Brain microvascular endothelial cell (primary cell): ENCODE results near the gene ZP2.

Experiments used
- DNase-seq: peaks from one replicate; pipeline ENCODE4 v3.0.0-alpha.2; 2020
- H3K27ac ChIP-seq: fragments of 250-450 bp; sonication (Bioruptor Pico); 2 replicates; pipeline ENCODE4 v1.5.1; 2020; ENCODE audit warnings: mild to moderate bottlenecking, moderate library complexity
- H3K27me3 ChIP-seq: fragments of 250-450 bp; sonication (Bioruptor Pico); replicated peaks from 2 replicates; pipeline ENCODE4 v1.5.1; 2020; ENCODE audit warnings: mild to moderate bottlenecking
- H3K36me3 ChIP-seq: fragments of 250-450 bp; sonication (Bioruptor Pico); replicated peaks from 2 replicates; pipeline ENCODE4 v1.5.1; 2020; ENCODE audit warnings: mild to moderate bottlenecking
- H3K4me3 ChIP-seq: 2 replicates; pipeline ENCODE4 v1.5.1; 2011; ENCODE audit warnings: low read depth, mild to moderate bottlenecking, control low read depth, low read length, moderate library complexity
- in situ Hi-C: cut with HindIII; loops from 2 replicates; pipeline ENCODE4 v1.10.0; 2017; ENCODE audit warnings: low sequenced_read_pairs, low pct_ligation_motif_present
- TF ChIP-seq, protein P1 (sequence below): IDR thresholded peaks from 2 replicates; pipeline ENCODE4 v1.5.1; 2011; ENCODE audit warnings: low read depth, mild to moderate bottlenecking, moderate library complexity, low read length, control low read depth, inconsistent platforms; ENCODE audit errors: missing control alignments

Gene ZP2

DNA sequence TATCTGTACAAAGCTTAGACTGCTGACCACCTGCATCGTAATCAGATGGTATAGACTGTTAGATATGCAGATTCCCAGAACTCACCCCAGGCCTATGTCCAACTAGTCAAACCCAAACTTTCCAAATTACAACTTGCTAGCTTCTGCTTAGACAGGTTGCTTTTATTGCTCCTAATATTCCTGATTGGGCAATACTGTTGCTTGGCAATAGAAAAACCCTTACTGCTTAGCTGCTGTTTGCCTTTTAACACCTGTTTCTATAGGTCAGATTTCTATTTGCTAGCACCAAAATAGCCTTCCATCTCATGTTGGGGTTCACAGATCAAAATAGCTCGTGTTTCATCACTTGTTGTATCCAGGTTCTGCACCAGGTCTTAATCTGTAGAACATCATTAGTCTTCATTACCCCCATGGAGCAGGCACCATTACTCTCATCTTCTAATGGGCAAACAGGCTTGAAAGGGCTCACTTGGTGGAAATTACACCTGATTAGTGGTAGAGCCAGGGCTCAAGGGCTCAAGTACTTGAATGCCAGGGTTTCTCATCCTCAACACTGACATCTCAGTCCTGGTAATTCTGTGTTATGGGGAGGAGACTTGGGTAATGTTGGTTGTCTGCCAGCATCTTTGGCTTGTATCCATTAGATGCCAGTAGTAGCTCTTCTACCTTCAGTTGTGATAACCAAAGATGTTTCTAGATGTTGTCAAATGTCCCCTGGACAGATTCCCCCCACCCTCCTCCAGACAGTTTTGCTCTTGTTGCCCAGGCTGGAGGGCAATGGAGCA is 2.7 kb downstream of the ZP2 start:
- in situ Hi-C loops, result no loop called here
- no peaks in the 10 kb centered on the region for H3K36me3 ChIP-seq
- TF ChIP-seq, protein P1, sequence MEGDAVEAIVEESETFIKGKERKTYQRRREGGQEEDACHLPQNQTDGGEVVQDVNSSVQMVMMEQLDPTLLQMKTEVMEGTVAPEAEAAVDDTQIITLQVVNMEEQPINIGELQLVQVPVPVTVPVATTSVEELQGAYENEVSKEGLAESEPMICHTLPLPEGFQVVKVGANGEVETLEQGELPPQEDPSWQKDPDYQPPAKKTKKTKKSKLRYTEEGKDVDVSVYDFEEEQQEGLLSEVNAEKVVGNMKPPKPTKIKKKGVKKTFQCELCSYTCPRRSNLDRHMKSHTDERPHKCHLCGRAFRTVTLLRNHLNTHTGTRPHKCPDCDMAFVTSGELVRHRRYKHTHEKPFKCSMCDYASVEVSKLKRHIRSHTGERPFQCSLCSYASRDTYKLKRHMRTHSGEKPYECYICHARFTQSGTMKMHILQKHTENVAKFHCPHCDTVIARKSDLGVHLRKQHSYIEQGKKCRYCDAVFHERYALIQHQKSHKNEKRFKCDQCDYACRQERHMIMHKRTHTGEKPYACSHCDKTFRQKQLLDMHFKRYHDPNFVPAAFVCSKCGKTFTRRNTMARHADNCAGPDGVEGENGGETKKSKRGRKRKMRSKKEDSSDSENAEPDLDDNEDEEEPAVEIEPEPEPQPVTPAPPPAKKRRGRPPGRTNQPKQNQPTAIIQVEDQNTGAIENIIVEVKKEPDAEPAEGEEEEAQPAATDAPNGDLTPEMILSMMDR, result no peak
- no peak overlapping the region for H3K4me3 ChIP-seq
- H3K27ac ChIP-seq, result no peak overlapping the region
- DNase-seq, result no peak
- H3K27me3 ChIP-seq, result no peaks in the 10 kb centered on the region

DNA sequence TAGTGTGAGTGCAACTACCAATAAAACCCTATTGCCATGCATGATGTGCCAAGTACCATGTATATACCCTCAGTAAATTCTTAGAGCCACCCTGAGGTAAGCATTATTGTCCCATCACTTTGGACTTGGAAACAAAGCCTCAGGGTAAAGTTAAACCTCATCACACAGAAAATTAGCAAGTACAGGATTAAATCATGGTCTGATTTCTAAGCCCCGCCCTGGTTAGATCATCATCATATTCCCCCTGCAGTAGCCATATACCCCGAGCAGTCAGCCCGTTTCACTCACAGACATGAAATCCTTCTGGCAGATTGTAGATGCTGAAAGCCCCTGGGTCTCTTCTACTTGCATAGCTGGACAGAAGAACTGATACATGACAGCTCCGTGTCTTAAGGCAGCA is 4.8 kb downstream of the ZP2 start:
- H3K27me3 ChIP-seq, result peaks cover 2% of the 10 kb centered on the region
- in situ Hi-C loops, result no loop called here
- no peaks in the 10 kb centered on the region for H3K36me3 ChIP-seq
- DNase-seq, result no peak
- H3K4me3 ChIP-seq, result no peak overlapping the region
- H3K27ac ChIP-seq, result no peak overlapping the region
- TF ChIP-seq, protein P1, result no peak

DNA sequence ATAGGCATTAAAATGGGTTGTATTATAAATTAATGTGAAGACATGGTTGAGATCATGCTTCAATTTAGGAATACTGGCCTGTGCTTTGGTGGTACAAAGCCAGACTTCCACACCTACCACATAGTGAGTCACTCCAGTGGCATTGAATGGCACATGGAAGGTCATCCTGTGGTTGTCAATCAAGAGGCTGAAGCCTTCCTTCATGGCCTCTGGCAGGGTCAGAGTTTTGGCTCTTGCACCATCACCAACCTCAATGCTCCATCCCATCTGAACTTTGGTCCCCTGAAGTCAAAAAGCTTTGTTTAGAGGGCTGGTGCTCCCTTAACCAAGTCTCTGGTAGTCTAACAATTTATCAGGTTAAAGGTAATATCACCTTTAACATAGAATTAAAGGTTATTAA is 6.1 kb downstream of the ZP2 start:
- H3K36me3 ChIP-seq, result no peaks in the 10 kb centered on the region
- H3K4me3 ChIP-seq, result no peak overlapping the region
- in situ Hi-C loops, result no loop called here
- peaks cover 2% of the 10 kb centered on the region for H3K27me3 ChIP-seq
- DNase-seq, result no peak
- H3K27ac ChIP-seq, result no peak overlapping the region
- TF ChIP-seq, protein P1, result no peak

DNA sequence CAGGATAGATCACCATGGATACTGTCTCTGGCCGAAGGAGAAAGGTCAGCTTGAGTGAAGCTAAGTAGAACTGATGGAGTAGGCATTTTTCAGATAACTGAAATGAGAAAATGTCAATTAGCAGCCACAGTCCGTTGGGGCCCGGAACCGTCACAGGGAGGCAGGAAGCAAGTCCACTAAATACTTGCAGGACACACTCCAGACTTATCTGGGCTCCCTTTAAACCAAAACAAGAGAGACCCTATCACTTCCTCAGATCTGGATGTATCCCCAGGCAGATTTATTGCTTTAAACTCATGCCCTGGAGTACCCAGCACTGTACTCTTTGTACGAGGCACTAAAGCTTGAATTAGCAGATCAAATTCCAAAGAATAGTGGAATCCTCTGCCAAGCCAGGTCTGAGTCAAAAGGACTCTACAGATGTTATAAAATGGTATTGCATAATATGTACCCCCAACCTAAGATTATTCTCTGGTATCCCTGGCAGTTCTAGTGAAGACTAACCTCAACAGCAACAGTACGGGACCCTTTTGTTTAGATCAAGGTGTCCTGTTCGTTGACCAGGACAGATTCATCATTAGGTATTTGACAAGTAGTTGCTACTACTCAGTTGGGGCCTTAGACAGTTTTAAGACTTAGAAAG is 8.1 kb downstream of the ZP2 start:
- in situ Hi-C loops, result no loop called here
- H3K27me3 ChIP-seq, result peaks cover 2% of the 10 kb centered on the region

DNA sequence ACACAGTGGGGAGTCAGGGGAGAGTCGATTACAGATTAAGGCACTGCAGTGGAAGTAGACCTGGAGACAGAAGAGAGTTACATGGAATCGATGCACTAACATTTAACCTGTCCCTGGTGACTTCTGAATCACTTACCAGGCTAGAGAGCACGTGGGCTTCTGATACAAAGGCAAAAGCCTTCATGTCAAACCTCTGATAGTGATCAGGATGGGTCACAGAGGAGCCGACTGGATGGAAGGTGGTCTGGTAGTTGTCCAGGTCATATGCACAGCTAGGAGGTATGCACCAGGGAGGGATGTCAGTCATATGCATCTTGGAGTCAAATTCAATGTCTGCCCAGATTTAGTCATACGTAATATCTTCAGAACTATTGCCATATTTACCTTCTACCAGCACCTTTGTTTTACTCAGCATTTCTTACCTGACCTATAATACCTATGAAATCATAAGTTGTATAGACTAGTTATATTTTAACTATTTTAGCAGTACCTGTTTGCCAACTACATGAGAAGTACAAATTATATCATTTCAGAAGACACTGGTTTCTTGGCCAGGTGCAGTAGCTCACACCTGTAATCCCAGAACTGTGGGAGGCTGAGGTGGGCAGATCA is 11.7 kb downstream of the ZP2 start:
- in situ Hi-C loops, result loop anchor here (25.0 kb wide), 1 partner anchor 88 kb away; the partner anchor contains the start of gene CRYM
- Histone ChIP-seq H3K27me3 (peaks cover 5% of the 10 kb centered on the region), H3K36me3 (no peaks in the 10 kb centered on the region), H3K4me3 (no peak overlapping the region), H3K27ac (no peak overlapping the region)
- TF ChIP-seq, protein P1, result no peak
- DNase-seq, result no peak

More for the DNA sequence above, 8.1 kb downstream of the ZP2 start:
- Histone ChIP-seq H3K4me3 (no peak overlapping the region), H3K27ac (no peak overlapping the region), H3K36me3 (no peaks in the 10 kb centered on the region)
- no peak for DNase-seq
- TF ChIP-seq, protein P1, result no peak
